PC-3 (cell line): Measurements from ENCODE around the gene EGFL8. TPM values are rescaled to one million over a fixed set of nuclear protein-coding genes. Genes with fewer than 3 reads are reported as not detected.

ENCODE experiments used
- ATAC-seq: fragments of 200-7000 bp; cut with Tn5 transposase; 2 replicates; pipeline ENCODE4 v1.9.1; 2020; ENCODE audit warnings: mild to moderate bottlenecking, moderate library complexity
- BruUV-seq: library from RNA; stranded (reverse); fragments of 400-500 nt; replicated peaks from 2 replicates; lab custom pipeline; 2021; lab: Mats Ljungman, UMichigan
- CTCF ChIA-PET: fragments of 300-600 bp; sonication (Branson Sonifier 250); formaldehyde crosslinking; loops from one replicate; lab custom pipeline; 2022; ENCODE audit warnings: antibody characterized with exemption; lab: Charles Lee
- POLR2A ChIA-PET: fragments of 300-600 bp; sonication (Branson Sonifier 250); formaldehyde crosslinking; loops from one replicate; lab custom pipeline; 2022; ENCODE audit warnings: antibody characterized with exemption; ENCODE audit not compliant: unreplicated experiment; lab: Charles Lee
- DNase-seq: peaks from one replicate; pipeline ENCODE4 v3.0.0-alpha.2; 2015
- H2AFZ ChIP-seq: fragments of 300-600 bp; sonication (generic); 2 replicates; pipeline ENCODE4 v1.6.0; 2016; ENCODE audit warnings: antibody characterized with exemption, low read length
- H3F3A ChIP-seq: fragments of 300-600 bp; sonication (generic); one replicate; pipeline ENCODE4 v1.6.0; 2017; ENCODE audit warnings: antibody characterized with exemption, low read length, control low read depth, mild to moderate bottlenecking; ENCODE audit not compliant: unreplicated experiment
- H3K27ac ChIP-seq: fragments of 300-600 bp; sonication (generic); 2 replicates; pipeline ENCODE4 v1.5.1; 2016; ENCODE audit warnings: mild to moderate bottlenecking, low read length
- H3K27me3 ChIP-seq: fragments of 300-600 bp; sonication (generic); 2 replicates; pipeline ENCODE4 v1.6.1; 2016; ENCODE audit warnings: low read length, mixed read lengths
- H3K36me3 ChIP-seq: fragments of 300-600 bp; sonication (generic); 2 replicates; pipeline ENCODE4 v1.6.1; 2016; ENCODE audit warnings: low read depth, mixed run types, low read length, mixed read lengths
- H3K4me1 ChIP-seq: fragments of 300-600 bp; sonication (generic); 2 replicates; pipeline ENCODE4 v1.5.1; 2016; ENCODE audit warnings: low read length; ENCODE audit not compliant: insufficient read depth
- H3K4me2 ChIP-seq: fragments of 300-600 bp; sonication (generic); 2 replicates; pipeline ENCODE4 v1.6.0; 2016; ENCODE audit warnings: low read length
- H3K4me3 ChIP-seq: fragments of 300-600 bp; sonication (generic); 2 replicates; pipeline ENCODE4 v1.5.1; 2016; ENCODE audit warnings: mild to moderate bottlenecking, low read length, mixed read lengths
- H3K79me2 ChIP-seq: fragments of 300-600 bp; sonication (generic); 2 replicates; pipeline ENCODE4 v1.6.1; 2017; ENCODE audit warnings: low read length, mixed read lengths
- H3K9ac ChIP-seq: fragments of 300-600 bp; sonication (generic); 2 replicates; pipeline ENCODE4 v1.6.0; 2016; ENCODE audit warnings: mild to moderate bottlenecking, low read length
- H3K9me2 ChIP-seq: fragments of 300-600 bp; sonication (generic); replicated peaks from 2 replicates; pipeline ENCODE4 v1.6.1; 2016; ENCODE audit warnings: mixed run types, low read length, mixed read lengths
- H3K9me3 ChIP-seq: fragments of 300-600 bp; sonication (generic); 2 replicates; pipeline ENCODE4 v1.6.1; 2016; ENCODE audit warnings: low read length, mixed read lengths
- H4K20me1 ChIP-seq: fragments of 300-600 bp; sonication (generic); 2 replicates; pipeline ENCODE4 v1.6.1; 2016; ENCODE audit warnings: low read length, mixed read lengths
- CTCF ChIP-seq: fragments of 300-600 bp; sonication (generic); conservative IDR thresholded peaks from 2 replicates; pipeline ENCODE4 v1.5.1; 2017; ENCODE audit warnings: antibody characterized with exemption, low read depth, mild to moderate bottlenecking, low read length
- EZH2 ChIP-seq: fragments of 300-600 bp; sonication (generic); IDR thresholded peaks from one replicate; pipeline ENCODE4 v1.6.1; 2017; ENCODE audit warnings: antibody characterized with exemption, mild to moderate bottlenecking, low read length; ENCODE audit not compliant: unreplicated experiment
- EZH2phosphoT487 ChIP-seq: fragments of 300-600 bp; sonication (generic); IDR thresholded peaks from 2 replicates; pipeline ENCODE4 v1.6.1; 2018; ENCODE audit warnings: mild to moderate bottlenecking, antibody characterized with exemption, low read length, borderline replicate concordance
- intact Hi-C: fragments of 100-400 bp; cut with micrococcal nuclease; formaldehyde crosslinking; loops from 2 replicates; pipeline ENCODE4 v1.9.0; 2023
- total RNA-seq: library from RNA; depleted of rRNA; stranded (reverse); fragments of >200 nt; gene quantifications from 2 replicates; pipeline ENCODE4 v1.2.3, GENCODE V29; 2014

Gene EGFL8
- total RNA-seq, 1 experiment from 2014 or later = 7.9 TPM

DNA sequence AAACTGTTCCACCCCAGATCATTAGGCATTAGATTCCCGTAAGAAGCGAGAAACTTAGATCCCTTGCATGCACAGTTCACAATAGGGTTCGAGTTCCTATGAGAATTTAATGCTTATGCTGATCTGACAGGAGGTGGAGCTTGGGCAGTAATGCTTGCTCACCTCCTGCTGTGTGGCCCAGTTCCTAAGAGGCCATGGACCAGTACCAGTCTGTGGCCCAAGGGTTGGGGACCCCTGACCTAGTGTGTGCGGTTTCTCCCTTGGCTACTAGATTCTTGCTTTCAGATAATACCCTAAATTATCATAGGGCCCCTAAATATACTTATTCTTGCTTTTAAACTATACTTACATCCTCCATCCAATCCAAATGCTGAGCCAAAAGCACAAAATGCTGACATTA is 30.0 kb downstream of the EGFL8 start:
- Histone ChIP-seq H3K4me1 (peaks cover 32% of the 10 kb centered on the region), H3K4me3 (no peak overlapping the region), H3K27ac (no peak overlapping the region), H3K9me3 (no peaks in the 10 kb centered on the region), H3K9me2 (no peaks in the 10 kb centered on the region), H2AFZ (no peak overlapping the region), H3F3A (no peaks in the 10 kb centered on the region), H4K20me1 (no peaks in the 10 kb centered on the region), H3K79me2 (peaks cover 7% of the 10 kb centered on the region), H3K9ac (no peak overlapping the region), H3K4me2 (no peak overlapping the region), H3K27me3 (no peaks in the 10 kb centered on the region), H3K36me3 (no peaks in the 10 kb centered on the region)
- intact Hi-C loops = loop anchor here (2.0 kb wide), 1 partner anchor 218 kb away; no protein-coding TSS in a partner anchor
- TF ChIP-seq CTCF (no peak), EZH2 (no peak), EZH2phosphoT487 (no peak)
- ATAC-seq (no peak), DNase-seq (no peak)
- ChIA-PET POLR2A (no interaction called here), CTCF (no interaction called here)
- no TSS peak for BruUV-seq

- H3F3A ChIP-seq = no peaks in the 10 kb centered on the region
- H3K9me2 ChIP-seq = no peaks in the 10 kb centered on the region
- H3K4me1 ChIP-seq = peaks cover 32% of the 10 kb centered on the region
- peak; percentile 87 for ATAC-seq
- H3K4me3 ChIP-seq = peak overlapping the region; percentile 72
- TF ChIP-seq CTCF (peak; percentile 74), EZH2 (no peak), EZH2phosphoT487 (no peak)
- TSS peak; percentile 99 for BruUV-seq
- peaks cover 4% of the 10 kb centered on the region; the same call in 1 of the 2 replicates for H3K79me2 ChIP-seq
- no peaks in the 10 kb centered on the region for H4K20me1 ChIP-seq
- no peaks in the 10 kb centered on the region for H3K36me3 ChIP-seq
- peak overlapping the region; percentile 81 for H2AFZ ChIP-seq
- peak overlapping the region; percentile 82 for H3K9ac ChIP-seq
- H3K4me2 ChIP-seq = peak overlapping the region; percentile 98
- peak; percentile 58 for DNase-seq
- ChIA-PET CTCF (interaction anchor here (0.6 to 1.2 kb wide), 6 partner anchors 17 to 789 kb away, joined by 3 to 10 read pairs (median 4); no protein-coding TSS in a partner anchor), POLR2A (interaction anchor here (0.6 to 1.3 kb wide), 9 partner anchors 10 to 777 kb away, joined by 3 to 20 read pairs (median 3); partner anchors contain the start of genes ATF6B, FKBPL and HSPA1B)
- H3K9me3 ChIP-seq = no peaks in the 10 kb centered on the region
- no peaks in the 10 kb centered on the region for H3K27me3 ChIP-seq
- peak overlapping the region; percentile 65 for H3K27ac ChIP-seq
- intact Hi-C loops = loop anchor here (1.0 to 5.0 kb wide), 5 partner anchors 17 to 777 kb away; partner anchors contain the start of genes ATF6B and RNF5
Observed at GRCh38 chr6:32194825-32195651, 30.6 kb downstream of the EGFL8 start.
